Thoracic aorta (tissue), 2 donors: ENCODE results near the gene ZP1. TPM values are rescaled to one million over a fixed set of nuclear protein-coding genes. Genes with fewer than 3 reads are reported as not detected.

ENCODE experiments used
- ATAC-seq: fragments of 150-250 bp; one replicate; pipeline ENCODE4 v1.8.0; 2017; ENCODE audit warnings: low read depth; ENCODE audit not compliant: insufficient number of reproducible peaks, low FRiP score
- DNase-seq: peaks from one replicate; pipeline ENCODE4 v3.0.0-alpha.2; 2020; ENCODE audit warnings: low spot score
- H3K27ac ChIP-seq, 2 donors: fragments of 200-600 bp; sonication (generic); 1 replicate in 1 of 2; 2 replicates in 1 of 2; pipeline ENCODE4 v1.5.1; 2016; ENCODE audit warnings: mild to moderate bottlenecking in 2 of 2, moderate library complexity in 2 of 2
- H3K27me3 ChIP-seq: fragments of 200-600 bp; sonication (generic); replicated peaks from 2 replicates; pipeline ENCODE4 v1.6.0; 2016; ENCODE audit warnings: mild to moderate bottlenecking; ENCODE audit not compliant: insufficient read depth
- H3K36me3 ChIP-seq: fragments of 200-600 bp; sonication (generic); one replicate; pipeline ENCODE4 v1.5.1; 2016
- H3K4me1 ChIP-seq, 2 donors: fragments of 200-600 bp; sonication (generic); 1 replicate in 1 of 2; 2 replicates in 1 of 2; pipeline versions ENCODE4 v1.5.1 to v1.6.0; 2016; ENCODE audit warnings: low read depth in 2 of 2, mild to moderate bottlenecking in 1 of 2; ENCODE audit not compliant: control insufficient read depth in 1 of 2
- H3K4me3 ChIP-seq: fragments of 200-600 bp; sonication (generic); 2 replicates; pipeline ENCODE4 v1.5.1; 2016; ENCODE audit warnings: mild to moderate bottlenecking
- H3K9me3 ChIP-seq: fragments of 200-600 bp; sonication (generic); 2 replicates; pipeline ENCODE4 v1.5.1; 2016
- total RNA-seq, 2 donors: library from RNA; depleted of rRNA; stranded (reverse); fragments of >200 nt; gene quantifications; one replicate each; pipeline versions ENCODE4 v1.1.0 to v1.2.3, GENCODE V29; 2016
- TF ChIP-seq, protein P1 (sequence below): fragments of 200-600 bp; sonication (generic); IDR thresholded peaks from one replicate; pipeline ENCODE4 v1.5.1; 2019; ENCODE audit warnings: antibody characterized with exemption

The ZP1 gene
- total RNA-seq, 2 donors from 2014 or later, result not detected

DNA sequence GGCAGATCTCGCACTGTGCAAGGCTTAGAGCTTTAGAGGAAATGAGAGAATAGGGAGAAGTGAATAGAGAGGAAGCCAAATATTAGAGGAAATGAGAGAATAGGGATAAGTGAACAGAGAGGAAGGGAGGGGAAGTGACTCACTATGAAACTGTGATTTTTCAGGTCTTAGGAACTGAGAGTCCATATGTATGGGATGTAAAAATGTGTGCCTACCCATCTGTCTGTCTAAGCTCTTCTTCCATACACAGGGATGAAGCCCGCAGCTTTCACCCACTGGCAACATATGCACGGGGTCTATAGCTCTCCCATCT is 31.9 kb upstream of the ZP1 start:
- Histone ChIP-seq H3K9me3 (no peaks in the 10 kb centered on the region), H3K36me3 (no peaks in the 10 kb centered on the region), H3K4me3 (no peak overlapping the region), H3K4me1 (peaks cover 0 to 8% of the 10 kb centered on the region in 2 donors), H3K27ac (no peak overlapping the region), H3K27me3 (no peaks in the 10 kb centered on the region)
- TF ChIP-seq, protein P1, sequence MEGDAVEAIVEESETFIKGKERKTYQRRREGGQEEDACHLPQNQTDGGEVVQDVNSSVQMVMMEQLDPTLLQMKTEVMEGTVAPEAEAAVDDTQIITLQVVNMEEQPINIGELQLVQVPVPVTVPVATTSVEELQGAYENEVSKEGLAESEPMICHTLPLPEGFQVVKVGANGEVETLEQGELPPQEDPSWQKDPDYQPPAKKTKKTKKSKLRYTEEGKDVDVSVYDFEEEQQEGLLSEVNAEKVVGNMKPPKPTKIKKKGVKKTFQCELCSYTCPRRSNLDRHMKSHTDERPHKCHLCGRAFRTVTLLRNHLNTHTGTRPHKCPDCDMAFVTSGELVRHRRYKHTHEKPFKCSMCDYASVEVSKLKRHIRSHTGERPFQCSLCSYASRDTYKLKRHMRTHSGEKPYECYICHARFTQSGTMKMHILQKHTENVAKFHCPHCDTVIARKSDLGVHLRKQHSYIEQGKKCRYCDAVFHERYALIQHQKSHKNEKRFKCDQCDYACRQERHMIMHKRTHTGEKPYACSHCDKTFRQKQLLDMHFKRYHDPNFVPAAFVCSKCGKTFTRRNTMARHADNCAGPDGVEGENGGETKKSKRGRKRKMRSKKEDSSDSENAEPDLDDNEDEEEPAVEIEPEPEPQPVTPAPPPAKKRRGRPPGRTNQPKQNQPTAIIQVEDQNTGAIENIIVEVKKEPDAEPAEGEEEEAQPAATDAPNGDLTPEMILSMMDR, result no peak
- no peak for DNase-seq
- ATAC-seq, result no peak

DNA sequence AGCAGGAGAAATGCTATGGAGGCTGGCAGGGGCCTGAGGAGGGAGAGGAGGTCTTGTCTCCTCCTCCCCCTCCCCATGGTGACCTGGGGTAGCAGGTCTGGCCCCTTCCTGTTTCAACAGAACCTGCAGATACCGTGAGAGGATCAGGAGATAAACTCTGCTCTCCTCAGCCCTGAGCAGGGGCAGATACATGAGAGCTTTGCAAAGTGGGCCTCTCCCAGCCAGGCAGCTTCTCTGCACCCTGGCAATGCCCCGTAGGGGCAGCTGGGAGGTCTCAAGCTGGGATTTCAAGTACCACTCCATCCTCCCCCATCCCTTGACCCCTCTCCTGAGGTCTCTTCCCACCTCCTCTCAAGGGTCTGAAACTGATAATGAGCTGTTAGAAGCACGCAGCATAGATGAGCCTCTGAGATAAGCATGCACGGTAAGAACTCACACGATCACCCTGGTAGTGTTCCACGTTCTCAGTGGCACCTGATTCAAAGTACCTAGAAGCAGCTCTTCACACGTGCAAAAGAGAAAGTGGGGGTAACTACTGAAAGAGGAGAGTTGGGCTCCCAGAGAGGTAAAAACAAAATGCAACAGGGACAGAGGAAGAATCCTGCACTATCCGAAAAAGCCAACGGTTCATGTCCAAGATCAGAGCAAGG is 30.4 kb upstream of the ZP1 start:
- no peak for ATAC-seq
- Histone ChIP-seq H3K4me1 (peaks cover 8 to 17% of the 10 kb centered on the region in 2 donors), H3K27ac (no peak overlapping the region), H3K36me3 (no peaks in the 10 kb centered on the region), H3K4me3 (no peak overlapping the region), H3K9me3 (no peaks in the 10 kb centered on the region), H3K27me3 (no peaks in the 10 kb centered on the region)
- TF ChIP-seq, protein P1, result no peak
- no peak for DNase-seq

- DNase-seq, result no peak
- Histone ChIP-seq H3K27ac (no peak overlapping the region), H3K4me1 (peaks cover 11 to 27% of the 10 kb centered on the region in 2 donors), H3K9me3 (no peaks in the 10 kb centered on the region), H3K27me3 (no peaks in the 10 kb centered on the region), H3K4me3 (no peak overlapping the region), H3K36me3 (no peaks in the 10 kb centered on the region)
- TF ChIP-seq, protein P1, result no peak
- ATAC-seq, result no peak
These were observed 29.2 kb upstream of the ZP1 start for GRCh38 chr11:60838132-60838531.

DNA sequence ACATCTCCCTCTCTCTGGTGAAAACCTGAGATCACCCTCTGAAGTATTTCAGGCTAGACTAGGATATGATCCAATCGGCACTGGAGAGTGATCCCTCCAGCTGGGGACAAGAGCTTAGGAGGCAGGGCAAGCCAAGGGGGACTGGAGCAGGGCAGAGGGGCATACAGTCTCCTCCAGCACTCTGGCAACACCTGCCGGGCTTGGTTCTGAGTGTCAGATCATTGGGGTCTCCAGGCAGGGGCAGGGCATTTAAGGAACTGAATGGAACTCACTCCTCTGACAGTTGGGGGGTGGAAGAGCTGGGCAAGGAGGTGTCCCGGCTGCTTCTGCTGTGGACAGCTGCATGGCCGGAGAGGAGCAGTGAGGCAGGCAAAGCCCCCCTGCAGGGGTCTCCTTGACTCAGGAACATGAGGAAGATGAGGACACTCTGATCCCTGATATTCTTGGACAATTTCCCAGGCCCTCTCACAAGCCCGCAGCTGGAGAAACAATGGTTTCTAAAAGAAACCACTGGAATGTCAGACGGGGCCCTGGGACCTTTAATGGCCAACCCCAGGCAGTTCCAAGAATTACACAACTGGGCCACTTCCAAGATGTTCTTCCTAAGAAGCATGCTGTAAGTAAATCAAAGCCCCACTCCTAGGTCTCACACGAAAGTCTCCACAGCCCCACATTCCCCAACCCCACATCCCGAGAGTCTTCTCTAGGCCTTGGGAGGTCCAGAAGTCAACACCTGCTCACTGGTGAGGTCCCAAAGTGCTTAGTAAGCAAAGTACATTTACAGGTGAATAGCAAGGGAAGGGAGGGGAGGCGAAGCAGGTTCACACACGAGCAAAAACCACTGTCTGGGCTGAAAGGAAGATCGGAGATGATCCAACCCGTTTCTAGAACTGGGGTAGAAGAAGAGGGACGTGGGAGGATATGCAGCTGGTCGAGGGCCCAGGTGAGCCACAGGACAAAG is 26.6 kb upstream of the ZP1 start:
- peak overlapping the region; percentile 73 to 77 for H3K27ac ChIP-seq
- ATAC-seq (no peak), DNase-seq (no peak)

More for the DNA sequence above, 26.6 kb upstream of the ZP1 start:
- no peaks in the 10 kb centered on the region for H3K27me3 ChIP-seq
- peaks cover 28 to 42% of the 10 kb centered on the region in 2 donors for H3K4me1 ChIP-seq
- TF ChIP-seq, protein P1, result no peak
- H3K9me3 ChIP-seq, result no peaks in the 10 kb centered on the region
- H3K4me3 ChIP-seq, result peak overlapping the region; percentile 76
- H3K36me3 ChIP-seq, result no peaks in the 10 kb centered on the region
